HL-60 (cell line): ENCODE data around the gene PPP1R11.
A peak's percentile ranks its signal among the peaks of the same experiment; 100 is the strongest.

ENCODE experiments used
- CTCF ChIP-seq: IDR thresholded peaks from one replicate; pipeline ENCODE4 v1.5.1; 2011; ENCODE audit warnings: low read length, control low read depth, inconsistent platforms; ENCODE audit not compliant: insufficient read depth
- GABPA ChIP-seq: IDR thresholded peaks from 2 replicates; pipeline ENCODE4 v1.6.1; 2012; ENCODE audit warnings: low read depth
- POLR2AphosphoS5 ChIP-seq: IDR thresholded peaks from 2 replicates; pipeline ENCODE4 v1.6.1; 2012; ENCODE audit warnings: low read depth
- REST ChIP-seq: IDR thresholded peaks from 2 replicates; pipeline ENCODE4 v1.6.1; 2012; ENCODE audit warnings: low read depth; ENCODE audit not compliant: insufficient replicate concordance

GRCh38 chr6:30037182-30037788, 29.7 kb upstream of the PPP1R11 start:
- TF ChIP-seq GABPA (no peak), CTCF (peak; percentile 54), POLR2AphosphoS5 (no peak), REST (no peak)
